Endothelial cell of umbilical vein (primary cell): ENCODE measurements around the gene AARS2. TPM values are rescaled to one million over a fixed set of nuclear protein-coding genes. Genes with fewer than 3 reads are reported as not detected.

Experiments used
- BruUV-seq: library from RNA; stranded (reverse); fragments of 400-500 nt; replicated peaks from 2 replicates; lab custom pipeline; 2021; lab: Mats Ljungman, UMichigan
- CTCF ChIA-PET: fragments of 300-600, 350-600 bp; sonication (Branson Sonifier 250); formaldehyde crosslinking; loops from one replicate; lab custom pipeline; 2021; ENCODE audit warnings: antibody characterized with exemption, inconsistent platforms; lab: Charles Lee
- POLR2A ChIA-PET: fragments of 300-600, 350-600 bp; sonication (Branson Sonifier 250); formaldehyde crosslinking; loops from one replicate; lab custom pipeline; 2021; ENCODE audit warnings: antibody characterized with exemption, inconsistent platforms; lab: Charles Lee
- DNase-seq: peaks from one replicate; pipeline ENCODE4 v3.0.0-alpha.2; 2011; ENCODE audit warnings: low read depth, low spot score
- FAIRE-seq: peaks from 2 replicates; lab custom pipeline; 2011; peaks lifted over from hg19 to GRCh38; lab: Jason Lieb, UNC
- H2AFZ ChIP-seq: 2 replicates; pipeline ENCODE4 v1.6.0; 2012; ENCODE audit warnings: low read depth, low read length, control low read depth, inconsistent platforms
- H3K27ac ChIP-seq: 2 replicates; pipeline ENCODE4 v1.5.1; 2011; ENCODE audit warnings: low read depth, mild to moderate bottlenecking, control low read depth, low read length, moderate library complexity; ENCODE audit not compliant: insufficient read depth
- H3K27me3 ChIP-seq, 2 experiments: 2 replicates each; pipeline versions ENCODE4 v1.6.0 to v1.6.1; 2011; ENCODE audit warnings: low read length in 2 of 2, mixed read lengths in 1 of 2; ENCODE audit not compliant: control insufficient read depth in 2 of 2, insufficient read depth in 2 of 2
- H3K36me3 ChIP-seq, 2 experiments: 2 replicates in 1 of 2; 3 replicates in 1 of 2; pipeline ENCODE4 v1.5.1; 2011; ENCODE audit warnings: low read length in 2 of 2, mild to moderate bottlenecking in 1 of 2, moderate library complexity in 1 of 2; ENCODE audit not compliant: control insufficient read depth in 2 of 2, insufficient read depth in 2 of 2; ENCODE audit errors: extremely low read depth in 1 of 2
- H3K4me1 ChIP-seq: 3 replicates; pipeline ENCODE4 v1.5.1; 2011; ENCODE audit warnings: mild to moderate bottlenecking, low read length; ENCODE audit not compliant: control insufficient read depth, insufficient read depth; ENCODE audit errors: extremely low read depth
- H3K4me2 ChIP-seq: 2 replicates; pipeline ENCODE4 v1.6.1; 2011; ENCODE audit warnings: low read length, control low read depth, mixed read lengths; ENCODE audit not compliant: insufficient read depth
- H3K4me3 ChIP-seq, 3 experiments: fragments of 200-600 bp in 1 of 3; sonication (generic), shearing (Covaris generic) in 1 of 3; replicated peaks in 1 of 3; 2 replicates each; pipeline ENCODE4 v1.5.1; 2011 to 2016; ENCODE audit warnings: control low read depth in 3 of 3, low read length in 3 of 3, mild to moderate bottlenecking in 2 of 3, inconsistent platforms in 1 of 3, low read depth in 1 of 3, moderate library complexity in 1 of 3; ENCODE audit not compliant: insufficient read depth in 1 of 3
- H3K79me2 ChIP-seq: 2 replicates; pipeline ENCODE4 v1.6.0; 2012; ENCODE audit warnings: low read length, inconsistent platforms; ENCODE audit not compliant: control insufficient read depth, insufficient read depth
- H3K9ac ChIP-seq: replicated peaks from 2 replicates; pipeline ENCODE3; 2011; ENCODE audit warnings: low read length, control low read depth; ENCODE audit not compliant: insufficient read depth; ENCODE audit errors: extremely low read depth
- H3K9me1 ChIP-seq: replicated peaks from 3 replicates; pipeline ENCODE4 v1.6.0; 2011; ENCODE audit warnings: mild to moderate bottlenecking, low read length; ENCODE audit not compliant: control insufficient read depth, insufficient read depth; ENCODE audit errors: extremely low read depth
- H3K9me3 ChIP-seq: replicated peaks from 2 replicates; pipeline ENCODE4 v1.5.1; 2012; ENCODE audit warnings: low read length, inconsistent platforms; ENCODE audit not compliant: control insufficient read depth, insufficient read depth
- H4K20me1 ChIP-seq: replicated peaks from 2 replicates; pipeline ENCODE3; 2011; ENCODE audit warnings: mild to moderate bottlenecking, low read length; ENCODE audit not compliant: control insufficient read depth, insufficient read depth; ENCODE audit errors: extremely low read depth
- EZH2 ChIP-seq: IDR thresholded peaks from 2 replicates; pipeline ENCODE4 v1.6.1; 2012; ENCODE audit warnings: borderline replicate concordance, low read depth, mild to moderate bottlenecking, moderate library complexity, low read length, inconsistent platforms; ENCODE audit not compliant: severe bottlenecking
- JUN ChIP-seq: IDR thresholded peaks from 2 replicates; pipeline ENCODE4 v1.6.1; 2011; ENCODE audit warnings: borderline replicate concordance, low read depth; ENCODE audit not compliant: insufficient read length, insufficient read depth
- MYC ChIP-seq: IDR thresholded peaks from one replicate; pipeline ENCODE4 v1.6.1; 2011; ENCODE audit warnings: mild to moderate bottlenecking, low read depth, low read length
- POLR2A ChIP-seq: IDR thresholded peaks from 2 replicates; pipeline ENCODE4 v1.6.1; 2012; ENCODE audit warnings: low read depth, mild to moderate bottlenecking, control low read depth, low read length
- POLR2AphosphoS5 ChIP-seq: IDR thresholded peaks from 2 replicates; pipeline ENCODE4 v1.6.1; 2012; ENCODE audit warnings: low read depth, mild to moderate bottlenecking, control low read depth, low read length, moderate library complexity; ENCODE audit not compliant: insufficient read depth
- dilution Hi-C: fragments of 300-500 bp; cut with MboI; formaldehyde crosslinking; loops from one replicate; pipeline ENCODE4 v1.15.0; 2019; ENCODE audit warnings: low sequenced_read_pairs; ENCODE audit not compliant: extremely low pct_ligation_motif_present
- intact Hi-C: fragments of 100-400 bp; cut with micrococcal nuclease; formaldehyde crosslinking; loops from one replicate; pipeline ENCODE4 v1.10.0; 2022
- polyA plus RNA-seq, 4 experiments: library from polyadenylated mRNA; depleted of rRNA in 3 of 4; stranded (reverse) in 3 of 4; unstranded in 1 of 4; fragments of >200 nt; gene quantifications; 2 replicates each; pipeline versions ENCODE4 v1.2.1 to v1.2.3, GENCODE V29; 2011 to 2012; ENCODE audit warnings: missing spikeins in 1 of 4
- total RNA-seq: library from RNA; stranded (reverse); gene quantifications from 2 replicates; pipeline ENCODE4 v1.2.3, GENCODE V29; 2021
- TF ChIP-seq, protein P1 (sequence below): IDR thresholded peaks from 2 replicates; pipeline ENCODE4 v1.6.1; 2011; ENCODE audit not compliant: insufficient read depth, insufficient read length
- TF ChIP-seq, protein P2 (sequence below), 2 donors: IDR thresholded peaks; 1 replicate in 1 of 2; 2 replicates in 1 of 2; pipeline ENCODE4 v1.5.1; 2011; ENCODE audit warnings: low read length in 2 of 2, mild to moderate bottlenecking in 2 of 2, moderate library complexity in 2 of 2, control low read depth in 1 of 2, inconsistent platforms in 1 of 2, low read depth in 1 of 2; ENCODE audit not compliant: insufficient read depth in 1 of 2; ENCODE audit errors: extremely low read depth in 1 of 2

Gene AARS2
- total and polyA plus RNA-seq, 2 donors (not counting 3 experiments of a cell fraction or from before 2014, with no cell fraction given) = 8.3 to 17.9 TPM

DNA sequence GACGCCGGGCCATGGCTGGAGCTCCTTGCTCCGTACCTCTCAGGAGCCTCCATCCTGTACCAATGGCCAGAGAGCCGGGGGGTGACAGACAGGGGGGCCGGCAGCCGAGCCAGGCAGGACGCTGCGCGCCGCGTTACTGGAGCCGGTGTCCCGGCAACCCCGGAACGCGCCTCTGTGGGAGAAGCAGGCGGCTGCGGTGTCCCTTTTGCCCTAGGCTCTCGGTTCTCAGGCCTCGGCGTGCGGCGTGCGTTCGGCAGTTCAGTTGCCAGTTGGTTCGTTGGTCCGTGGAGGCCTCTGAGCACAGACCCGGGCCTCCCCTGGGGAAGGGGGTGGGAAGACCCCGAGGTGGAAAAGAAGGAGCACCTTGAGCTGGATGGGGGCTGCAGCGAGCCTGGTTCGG is 29.3 kb upstream of the AARS2 start, which contains the start of gene SPATS1:
TSS of gene SPATS1 (plus strand) at position 162 of the 400 bp plus-strand sequence. CDS start 446 bp downstream, outside the sequence.
- Histone ChIP-seq H3K4me1 (no peaks in the 10 kb centered on the region), H4K20me1 (no peaks in the 10 kb centered on the region), H3K27me3 (peaks cover 35 to 48% of the 10 kb centered on the region in 2 experiments), H3K36me3 (no peaks in the 10 kb centered on the region), H3K9me1 (no peaks in the 10 kb centered on the region), H2AFZ (no peak within 1 kb of the TSS), H3K27ac (no peak within 1 kb of the TSS), H3K9ac (no peak within 1 kb of the TSS), H3K4me3 (no peak within 1 kb of the TSS), H3K4me2 (no peak within 1 kb of the TSS), H3K79me2 (no peaks in the 10 kb centered on the region), H3K9me3 (no peaks in the 10 kb centered on the region)
- no peak for FAIRE-seq
- intact Hi-C loops = no loop called here
- ChIA-PET CTCF (interaction anchor here (0.6 to 3.2 kb wide), 4 partner anchors 10 to 121 kb away, joined by 3 to 21 read pairs (median 4); partner anchors contain the start of gene AARS2), POLR2A (no interaction called here)
- DNase-seq = no peak
- no TSS peak for BruUV-seq
- dilution Hi-C loops = no loop called here
- TF ChIP-seq MYC (no peak), EZH2 (peak; percentile 60), POLR2AphosphoS5 (no peak), POLR2A (no peak), JUN (no peak)
- TF ChIP-seq, protein P1, sequence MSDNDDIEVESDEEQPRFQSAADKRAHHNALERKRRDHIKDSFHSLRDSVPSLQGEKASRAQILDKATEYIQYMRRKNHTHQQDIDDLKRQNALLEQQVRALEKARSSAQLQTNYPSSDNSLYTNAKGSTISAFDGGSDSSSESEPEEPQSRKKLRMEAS = no peak
- TF ChIP-seq, protein P2, sequence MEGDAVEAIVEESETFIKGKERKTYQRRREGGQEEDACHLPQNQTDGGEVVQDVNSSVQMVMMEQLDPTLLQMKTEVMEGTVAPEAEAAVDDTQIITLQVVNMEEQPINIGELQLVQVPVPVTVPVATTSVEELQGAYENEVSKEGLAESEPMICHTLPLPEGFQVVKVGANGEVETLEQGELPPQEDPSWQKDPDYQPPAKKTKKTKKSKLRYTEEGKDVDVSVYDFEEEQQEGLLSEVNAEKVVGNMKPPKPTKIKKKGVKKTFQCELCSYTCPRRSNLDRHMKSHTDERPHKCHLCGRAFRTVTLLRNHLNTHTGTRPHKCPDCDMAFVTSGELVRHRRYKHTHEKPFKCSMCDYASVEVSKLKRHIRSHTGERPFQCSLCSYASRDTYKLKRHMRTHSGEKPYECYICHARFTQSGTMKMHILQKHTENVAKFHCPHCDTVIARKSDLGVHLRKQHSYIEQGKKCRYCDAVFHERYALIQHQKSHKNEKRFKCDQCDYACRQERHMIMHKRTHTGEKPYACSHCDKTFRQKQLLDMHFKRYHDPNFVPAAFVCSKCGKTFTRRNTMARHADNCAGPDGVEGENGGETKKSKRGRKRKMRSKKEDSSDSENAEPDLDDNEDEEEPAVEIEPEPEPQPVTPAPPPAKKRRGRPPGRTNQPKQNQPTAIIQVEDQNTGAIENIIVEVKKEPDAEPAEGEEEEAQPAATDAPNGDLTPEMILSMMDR (IDR thresholded peaks at IDR 0.05; ENCODE audit: extremely low read depth in 1 of 2, insufficient read depth in 1 of 2, low read depth in 1 of 2, low read length in 2 of 2) = no peak
